D721Med (cell line): ENCODE measurements around the gene KCNJ12.
"Not testable (repeated sequence)": the region's sequence is repeated elsewhere in the genome, so short reads cannot be mapped to it uniquely, and the experiment has no call there.

ENCODE experiments used
- DNase-seq: peaks from one replicate; pipeline ENCODE4 v3.0.0; 2011; ENCODE audit warnings: low spot score; ENCODE audit not compliant: insufficient read length
- FAIRE-seq: peaks from 2 replicates; lab custom pipeline; 2011; peaks lifted over from hg19 to GRCh38; lab: Jason Lieb, UNC
- TF ChIP-seq, protein P1 (sequence below): IDR thresholded peaks from 2 replicates; pipeline ENCODE4 v1.5.1; 2012; ENCODE audit warnings: mild to moderate bottlenecking, control low read depth; ENCODE audit not compliant: insufficient read depth; ENCODE audit errors: missing control alignments

KCNJ12 gene

DNA sequence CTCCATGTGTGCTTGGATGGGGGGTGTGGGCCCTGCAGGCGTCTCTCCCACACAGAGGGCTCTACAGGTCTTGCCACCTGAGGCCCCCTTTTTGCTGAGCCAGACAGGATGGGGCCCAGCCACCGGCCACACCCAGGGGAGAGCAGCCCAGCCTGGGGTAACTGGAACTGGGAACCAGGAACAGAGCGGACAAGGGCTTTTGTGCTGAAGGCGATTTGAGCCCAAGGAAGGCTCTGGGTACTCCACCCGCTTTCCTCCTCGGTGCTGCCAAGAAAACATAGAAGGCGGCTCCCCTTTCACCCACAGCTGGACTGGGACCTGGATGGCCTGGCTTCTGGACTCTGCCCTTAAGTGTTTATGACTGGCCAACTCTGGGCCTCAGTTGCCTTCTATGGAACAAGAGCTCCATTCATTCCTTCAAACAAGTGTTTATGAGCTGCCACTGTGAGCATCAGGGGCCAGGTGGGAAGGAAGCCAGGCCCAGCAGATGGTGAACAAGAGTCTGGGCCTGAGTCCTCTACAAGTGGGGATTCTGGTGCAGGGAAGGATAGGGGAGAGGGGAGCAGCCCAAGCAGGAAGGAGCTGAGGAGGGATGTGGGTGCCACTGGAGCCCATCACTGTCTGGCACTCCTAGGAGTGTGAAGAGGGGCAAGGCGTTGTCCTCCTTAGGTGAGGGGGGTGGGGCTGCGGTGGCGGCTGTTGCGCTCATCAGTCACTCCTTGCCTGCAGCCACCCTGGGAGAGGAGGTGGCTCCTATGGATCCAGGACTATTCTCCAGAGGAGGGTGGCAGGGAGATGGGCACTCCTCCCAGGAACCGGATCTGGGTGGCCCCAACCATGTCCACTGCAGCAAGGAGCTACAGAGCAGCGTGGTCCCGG lies 46.4 kb downstream of the KCNJ12 start:
- not testable (repeated sequence) for DNase-seq, FAIRE-seq

DNA sequence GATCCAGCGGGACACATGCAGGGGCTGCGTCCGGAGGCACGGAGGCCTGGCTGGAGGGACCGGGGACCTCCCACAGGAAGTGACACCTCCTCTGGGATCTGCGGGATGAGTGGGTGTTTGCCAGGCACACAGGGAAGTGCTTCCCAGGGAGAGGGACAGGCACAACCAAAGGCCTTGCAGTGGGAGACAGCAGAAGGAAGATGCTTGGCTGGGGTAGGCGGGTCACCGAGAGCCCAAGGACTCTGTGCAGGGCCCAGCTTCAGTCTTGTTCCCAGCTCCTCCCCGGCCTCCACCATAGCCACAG lies 47.0 kb downstream of the KCNJ12 start:
- DNase-seq, FAIRE-seq: not testable (repeated sequence)

DNA sequence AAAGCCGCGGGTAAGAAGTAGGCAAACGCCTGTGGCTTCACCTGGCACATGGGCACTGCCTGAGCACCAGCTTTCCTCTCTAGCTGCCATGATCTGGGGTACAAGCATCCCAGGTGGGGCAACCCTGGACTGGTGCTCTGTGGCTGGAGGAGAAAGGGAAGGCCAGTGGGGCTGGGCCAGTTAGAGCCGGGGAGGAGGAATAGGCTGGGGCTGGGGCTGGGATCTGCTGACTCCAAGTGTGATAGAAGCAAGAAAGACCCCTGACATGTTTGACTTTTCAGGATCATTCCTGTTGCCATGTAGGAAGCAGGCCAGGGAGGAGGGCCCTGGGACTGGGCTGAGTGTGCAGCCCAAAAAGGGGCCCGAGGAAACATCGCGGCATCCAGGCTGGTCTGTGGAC lies 48.5 kb downstream of the KCNJ12 start:
- DNase-seq, FAIRE-seq: not testable (repeated sequence)

DNA sequence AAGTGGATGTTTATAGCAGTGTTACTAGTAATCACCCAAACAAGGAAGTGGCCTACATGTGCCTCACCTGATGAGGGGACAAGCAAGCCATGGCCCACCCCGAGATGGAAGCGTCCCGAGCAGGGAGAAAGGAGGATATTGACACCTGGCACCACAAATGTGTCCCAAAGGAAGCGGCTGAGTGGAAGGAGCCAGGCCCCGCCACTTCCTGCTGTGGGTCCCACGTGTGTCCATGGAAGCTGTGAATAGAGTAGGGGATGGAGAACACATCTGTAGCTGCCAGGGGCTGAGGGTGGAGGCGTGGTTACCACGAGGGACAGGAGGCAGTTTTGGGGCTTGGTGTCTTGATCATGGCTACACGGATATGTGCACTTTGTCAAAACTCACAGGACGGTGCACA lies 49.2 kb downstream of the KCNJ12 start:
- DNase-seq (no peak), FAIRE-seq (no peak)
- TF ChIP-seq, protein P1, sequence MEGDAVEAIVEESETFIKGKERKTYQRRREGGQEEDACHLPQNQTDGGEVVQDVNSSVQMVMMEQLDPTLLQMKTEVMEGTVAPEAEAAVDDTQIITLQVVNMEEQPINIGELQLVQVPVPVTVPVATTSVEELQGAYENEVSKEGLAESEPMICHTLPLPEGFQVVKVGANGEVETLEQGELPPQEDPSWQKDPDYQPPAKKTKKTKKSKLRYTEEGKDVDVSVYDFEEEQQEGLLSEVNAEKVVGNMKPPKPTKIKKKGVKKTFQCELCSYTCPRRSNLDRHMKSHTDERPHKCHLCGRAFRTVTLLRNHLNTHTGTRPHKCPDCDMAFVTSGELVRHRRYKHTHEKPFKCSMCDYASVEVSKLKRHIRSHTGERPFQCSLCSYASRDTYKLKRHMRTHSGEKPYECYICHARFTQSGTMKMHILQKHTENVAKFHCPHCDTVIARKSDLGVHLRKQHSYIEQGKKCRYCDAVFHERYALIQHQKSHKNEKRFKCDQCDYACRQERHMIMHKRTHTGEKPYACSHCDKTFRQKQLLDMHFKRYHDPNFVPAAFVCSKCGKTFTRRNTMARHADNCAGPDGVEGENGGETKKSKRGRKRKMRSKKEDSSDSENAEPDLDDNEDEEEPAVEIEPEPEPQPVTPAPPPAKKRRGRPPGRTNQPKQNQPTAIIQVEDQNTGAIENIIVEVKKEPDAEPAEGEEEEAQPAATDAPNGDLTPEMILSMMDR = no peak

DNA sequence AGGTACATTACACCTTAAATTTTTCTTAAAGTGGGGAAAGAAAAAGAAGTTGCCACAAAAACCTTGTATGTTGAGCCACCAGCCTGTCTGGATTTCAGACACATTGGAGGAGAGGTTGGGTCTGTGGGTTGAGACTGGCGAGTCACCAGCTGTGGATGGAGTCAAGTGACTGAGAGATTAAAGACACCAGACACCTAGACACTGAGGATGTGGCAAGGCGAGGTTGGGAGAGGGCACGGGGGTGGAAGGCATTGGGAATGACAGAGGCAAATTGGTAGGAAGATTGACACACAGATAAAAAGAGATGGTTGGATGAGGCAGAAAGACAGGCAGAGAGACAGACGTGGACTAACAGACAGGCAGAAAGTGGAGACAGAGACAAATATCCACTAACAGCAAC lies 49.6 kb downstream of the KCNJ12 start:
- TF ChIP-seq, protein P1 = no peak
- FAIRE-seq = no peak
- DNase-seq = no peak

DNA sequence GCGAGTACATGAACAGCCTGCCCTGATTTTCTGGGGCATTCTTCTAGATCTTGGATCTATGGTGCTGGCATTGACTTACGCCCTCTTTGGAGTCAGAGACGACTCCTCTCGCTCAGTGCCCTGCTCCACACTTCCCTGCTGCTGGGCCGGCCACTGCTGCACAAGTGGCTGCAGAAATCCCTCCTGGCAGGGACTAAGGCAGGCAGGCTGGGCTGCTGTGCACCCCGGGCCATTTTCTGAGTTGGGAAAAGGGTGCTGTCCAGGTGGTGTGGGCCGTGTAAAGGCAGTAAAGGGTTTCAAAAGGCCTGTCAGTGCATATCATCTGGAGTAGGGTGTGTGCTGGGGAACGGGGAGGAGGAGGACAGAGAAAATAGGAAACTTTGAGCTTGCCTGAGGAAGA lies 50.1 kb downstream of the KCNJ12 start:
- FAIRE-seq = not testable (repeated sequence)

DNA sequence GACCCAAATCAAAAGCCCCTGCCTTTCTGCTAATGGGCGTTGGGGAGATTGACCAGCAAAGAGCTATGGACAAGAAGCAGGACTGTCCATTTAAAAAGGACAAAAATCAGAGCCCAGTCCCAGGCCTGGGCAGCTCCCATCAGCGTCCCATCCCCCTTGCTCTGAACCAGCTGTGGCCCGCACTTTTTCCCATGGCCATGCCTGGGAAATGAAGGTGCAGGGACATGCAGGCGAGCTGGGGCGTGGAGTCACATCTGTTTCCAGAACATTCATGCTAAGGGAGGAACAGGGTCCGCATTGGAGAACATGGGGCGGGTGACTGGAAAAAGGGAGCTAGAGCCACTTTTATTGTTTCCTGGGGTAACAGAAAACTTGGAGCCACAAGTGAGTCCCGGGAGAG lies 50.7 kb downstream of the KCNJ12 start:
- not testable (repeated sequence) for FAIRE-seq, DNase-seq

More for the DNA sequence above, 50.1 kb downstream of the KCNJ12 start:
- DNase-seq = not testable (repeated sequence)

DNA sequence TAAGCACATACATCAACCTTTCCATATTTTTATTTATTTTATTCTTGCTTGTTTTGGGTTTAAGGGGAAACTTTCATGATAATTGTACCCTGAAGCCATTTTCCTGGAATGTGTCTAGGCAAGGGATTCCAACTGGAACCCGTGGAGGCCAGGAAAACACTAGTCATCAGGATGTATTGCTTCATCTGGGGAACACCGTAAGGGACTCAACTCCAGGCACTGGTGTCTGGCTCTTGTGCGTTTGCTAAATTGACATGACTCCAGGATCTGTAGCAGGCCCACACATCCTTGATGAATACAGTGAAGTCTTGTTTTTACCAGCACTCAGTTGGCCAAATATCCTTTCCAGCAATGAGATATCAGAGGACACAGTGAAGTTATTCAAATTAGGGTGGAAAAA lies 51.6 kb downstream of the KCNJ12 start:
- not testable (repeated sequence) for FAIRE-seq, DNase-seq

DNA sequence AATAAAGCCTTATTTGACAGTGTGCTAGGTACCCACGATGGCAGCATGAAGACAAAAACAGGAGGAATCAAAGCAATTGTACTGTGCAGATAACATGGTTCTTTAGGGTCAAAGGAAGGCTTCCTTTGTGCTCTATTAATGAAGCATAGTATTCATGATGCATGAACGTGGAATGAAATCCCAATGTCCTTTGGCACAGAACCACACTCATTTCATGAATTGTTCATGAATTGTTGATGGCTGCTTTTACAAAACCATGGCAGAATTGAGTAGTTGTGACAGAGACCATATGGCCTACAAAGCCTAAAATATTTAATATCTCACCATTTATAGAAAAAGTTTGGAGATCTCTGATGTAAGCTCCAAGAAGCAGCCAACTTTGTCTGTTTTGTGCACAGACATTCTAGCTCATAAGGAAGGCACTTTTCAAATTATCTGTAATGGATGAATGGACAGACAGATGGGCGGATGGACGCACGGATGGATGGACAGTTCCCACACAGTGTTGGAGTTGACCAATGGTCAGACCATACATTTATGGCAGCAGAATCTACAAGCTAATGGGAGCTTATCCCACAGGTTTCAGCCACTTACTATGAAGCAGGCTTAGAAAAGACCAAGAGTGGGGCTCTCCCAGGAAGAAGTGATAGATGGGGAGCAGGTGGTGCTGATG lies 52.7 kb downstream of the KCNJ12 start:
- FAIRE-seq, DNase-seq: not testable (repeated sequence)

DNA sequence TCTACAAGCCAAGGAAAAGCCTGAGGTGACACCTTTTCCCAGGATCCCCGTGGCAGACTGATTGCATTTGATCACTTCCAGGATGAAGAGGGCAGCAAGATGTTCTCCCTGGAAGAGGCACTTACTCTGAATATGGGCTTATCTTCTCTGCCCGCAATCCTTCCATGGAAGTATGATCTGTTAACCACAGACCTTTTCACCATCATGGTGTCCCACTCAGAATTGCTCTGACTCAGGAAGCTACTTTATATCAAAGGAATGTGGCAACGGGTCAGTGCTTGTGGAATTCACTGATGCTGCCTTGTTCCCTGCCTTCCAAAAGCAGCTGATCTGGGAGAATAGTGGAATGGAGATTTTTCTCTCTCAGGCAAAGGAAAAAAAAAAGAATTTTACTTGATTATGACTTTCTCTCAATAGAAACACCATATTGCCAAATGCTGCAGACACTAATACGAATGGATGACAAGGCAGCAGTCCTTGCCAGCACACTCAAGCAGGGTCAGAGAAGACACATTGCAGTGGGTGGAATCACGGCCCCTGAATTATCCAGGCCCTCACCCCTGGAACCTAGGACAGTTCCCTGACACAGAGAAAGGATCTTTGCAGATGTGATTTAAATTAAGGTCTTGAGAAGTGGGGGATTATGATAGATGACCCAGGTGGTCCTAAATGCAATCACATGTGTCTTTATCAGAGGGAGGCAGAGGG lies 53.9 kb downstream of the KCNJ12 start:
- not testable (repeated sequence) for DNase-seq, FAIRE-seq

DNA sequence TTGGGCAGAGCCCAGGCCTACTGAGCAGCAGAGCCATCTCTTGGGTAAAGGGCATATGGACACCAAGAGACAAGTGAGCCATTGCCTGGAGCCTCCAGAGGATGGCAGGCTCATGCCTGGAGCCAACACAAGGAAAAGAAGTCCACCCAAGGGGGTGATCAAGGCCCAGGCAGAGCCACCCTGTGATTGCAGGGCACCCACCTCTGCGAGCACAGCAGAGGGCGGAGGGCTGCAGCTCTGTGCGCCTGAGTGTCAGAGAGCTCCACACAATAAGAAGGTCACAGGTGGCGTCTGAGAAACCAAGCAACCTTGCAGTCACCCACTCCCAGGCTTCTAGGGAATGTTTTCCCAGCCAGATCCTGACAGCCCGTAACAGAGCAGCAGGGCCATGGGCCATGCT lies 57.8 kb downstream of the KCNJ12 start:
- not testable (repeated sequence) for FAIRE-seq, DNase-seq

DNA sequence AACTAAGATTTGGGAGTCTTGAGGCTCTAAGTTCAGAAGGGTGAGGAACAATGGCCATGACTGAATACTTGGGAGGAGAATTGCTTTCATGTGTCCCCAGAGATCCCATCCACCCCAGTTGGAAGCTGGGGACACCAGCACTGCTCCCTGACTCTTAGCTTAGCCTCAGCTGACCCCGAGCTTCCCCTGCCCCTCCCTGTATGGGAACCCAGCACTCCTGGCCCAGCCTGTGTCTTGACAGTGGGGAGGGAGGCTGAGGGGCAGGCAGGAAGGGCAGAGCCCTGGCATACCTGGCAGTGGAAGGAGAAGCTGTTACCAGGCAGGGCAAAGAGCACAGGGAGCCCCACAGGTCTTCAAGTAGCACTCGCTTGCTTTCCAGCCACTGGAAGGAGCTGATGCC lies 58.8 kb downstream of the KCNJ12 start:
- FAIRE-seq, DNase-seq: not testable (repeated sequence)

DNA sequence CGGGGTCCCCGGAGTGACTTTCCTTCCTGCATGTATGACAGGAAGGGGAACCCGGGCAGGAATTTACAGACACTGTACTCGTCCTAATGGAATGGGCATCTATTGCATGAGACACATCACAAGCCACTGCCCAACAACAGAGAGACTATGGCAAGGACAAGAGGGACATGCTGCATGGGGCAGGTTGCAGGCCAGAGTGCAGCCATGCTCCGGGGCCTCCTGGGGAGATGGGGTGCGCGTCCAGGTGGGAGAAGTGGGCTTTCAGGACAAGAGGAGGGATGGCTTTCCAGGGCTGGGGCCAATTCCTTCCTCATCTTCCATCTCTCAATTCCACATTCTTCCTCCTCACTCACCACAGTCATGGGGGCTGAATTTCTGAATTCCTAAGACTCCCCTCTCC lies 60.3 kb downstream of the KCNJ12 start:
- DNase-seq, FAIRE-seq: not testable (repeated sequence)

DNA sequence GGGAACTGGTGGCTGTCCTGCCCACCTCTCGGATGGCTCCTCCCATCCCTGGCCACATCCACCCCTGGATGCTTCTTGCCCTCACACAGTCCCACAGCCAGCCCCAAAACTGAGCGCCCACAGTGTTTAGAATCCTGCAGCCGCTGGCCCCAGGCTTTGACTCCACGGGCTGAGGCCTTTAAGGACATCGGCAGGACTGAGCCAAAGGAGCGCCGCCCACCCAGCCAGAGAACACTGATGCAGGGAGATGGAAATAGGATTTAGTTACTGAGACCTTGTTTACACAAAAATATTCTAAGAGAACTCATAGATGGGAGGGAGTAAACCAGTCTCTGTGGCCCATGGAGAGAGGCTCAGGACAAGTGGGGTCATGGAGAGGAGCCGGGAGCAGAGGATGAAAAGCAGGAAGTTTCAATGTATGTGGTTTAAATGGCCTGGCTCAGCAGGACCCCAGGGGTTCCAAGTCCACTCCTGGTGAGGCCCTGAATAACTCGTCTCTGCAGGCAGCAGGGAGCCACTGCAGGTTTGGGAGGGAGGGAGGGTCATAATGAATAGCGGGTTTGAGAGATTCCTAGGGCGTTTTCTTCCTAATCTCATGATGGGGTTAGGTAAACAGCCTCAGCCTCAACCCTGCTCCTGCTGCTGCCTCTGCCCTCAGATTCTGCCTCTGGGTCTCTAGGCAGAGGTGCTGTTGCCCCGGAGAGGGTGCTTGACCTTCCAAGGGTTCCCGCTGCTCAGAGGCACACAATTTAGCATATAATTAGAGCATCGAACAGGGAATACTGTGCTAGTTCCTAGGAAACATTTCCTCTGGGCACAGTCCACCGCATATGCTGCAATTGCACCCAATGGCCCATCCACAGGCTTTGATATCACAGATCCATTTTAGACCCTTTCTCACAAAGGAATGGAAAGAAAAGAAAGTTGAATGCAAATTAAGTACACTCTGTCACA lies 61.0 kb downstream of the KCNJ12 start:
- DNase-seq, FAIRE-seq: not testable (repeated sequence)

DNA sequence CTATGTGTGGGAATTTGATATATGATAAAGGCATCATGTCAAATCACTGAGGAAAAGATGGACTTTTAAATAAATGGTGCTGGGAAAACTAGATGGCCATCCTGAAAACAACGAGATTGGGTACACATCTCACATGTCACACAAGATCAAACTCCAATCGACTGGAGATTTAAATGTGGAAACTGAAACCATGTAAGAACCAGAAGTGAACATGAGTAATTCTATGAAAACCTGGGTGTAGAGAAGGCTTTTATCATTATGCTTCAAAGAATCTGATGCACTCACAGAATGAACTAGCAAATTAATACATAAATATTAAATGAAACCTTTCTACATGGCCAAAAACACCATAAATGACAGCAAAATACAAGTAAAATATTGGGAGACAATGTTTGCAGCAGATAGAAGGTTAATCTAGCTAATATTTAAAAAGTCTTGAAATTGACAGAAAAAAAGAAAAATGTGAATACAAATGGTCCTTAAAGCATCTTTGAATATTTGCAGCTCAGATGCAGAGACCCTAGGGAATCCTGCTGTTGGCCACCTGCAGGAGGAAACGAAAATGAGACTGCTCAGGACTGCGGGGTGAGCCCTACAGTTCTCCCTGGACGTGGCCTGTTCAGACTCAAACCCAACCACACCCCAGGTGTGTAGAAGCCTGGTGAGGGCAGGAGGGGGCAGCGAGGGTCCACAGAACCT lies 62.3 kb downstream of the KCNJ12 start:
- not testable (repeated sequence) for FAIRE-seq, DNase-seq

DNA sequence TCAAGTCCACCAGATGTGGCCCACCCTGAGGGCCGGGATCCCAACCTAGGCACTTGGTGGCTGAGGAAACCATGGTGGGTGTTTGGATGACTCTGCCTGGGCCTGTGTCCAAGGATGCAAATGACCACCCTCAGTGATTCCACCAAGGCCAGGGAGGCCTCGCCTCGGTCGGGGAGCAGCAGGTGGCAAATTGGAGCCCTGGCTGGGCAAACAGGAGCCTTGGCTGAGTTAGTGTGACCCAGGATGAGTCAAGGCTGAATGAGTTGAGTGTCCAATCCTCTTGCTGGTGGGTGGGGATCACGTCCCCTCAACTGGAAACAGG lies 62.8 kb downstream of the KCNJ12 start:
- not testable (repeated sequence) for DNase-seq, FAIRE-seq
